ENCODE measurements around the gene TAL1.

The TAL1 gene

GRCh38 chr1:47229886-47230691, 1.9 kb downstream of the TAL1 start:
- Histone ChIP-seq H3K9me3 (ENCODE audit: control insufficient read depth, low read length) (no peaks in the 10 kb centered on the region), H3K36me3 (ENCODE audit: control insufficient read depth, insufficient read depth, low read length) (no peaks in the 10 kb centered on the region), H3K4me1 (ENCODE audit: control insufficient read depth, insufficient read depth, low read length) (peaks cover 21% of the 10 kb centered on the region), H3K27me3 (ENCODE audit: control insufficient read depth, insufficient read depth, low read length, poor library complexity, severe bottlenecking) (peaks cover 100% of the 10 kb centered on the region), H3K27ac (ENCODE audit: insufficient read depth, low read depth, low read length, poor library complexity, severe bottlenecking) (no peak overlapping the region), H3K4me3 (ENCODE audit: insufficient read depth, low read depth, low read length) (no peak overlapping the region)
- 2 to 3% methylated on average over 14 to 22 of the region's 23 CpGs for WGBS, 2 experiments

DNA sequence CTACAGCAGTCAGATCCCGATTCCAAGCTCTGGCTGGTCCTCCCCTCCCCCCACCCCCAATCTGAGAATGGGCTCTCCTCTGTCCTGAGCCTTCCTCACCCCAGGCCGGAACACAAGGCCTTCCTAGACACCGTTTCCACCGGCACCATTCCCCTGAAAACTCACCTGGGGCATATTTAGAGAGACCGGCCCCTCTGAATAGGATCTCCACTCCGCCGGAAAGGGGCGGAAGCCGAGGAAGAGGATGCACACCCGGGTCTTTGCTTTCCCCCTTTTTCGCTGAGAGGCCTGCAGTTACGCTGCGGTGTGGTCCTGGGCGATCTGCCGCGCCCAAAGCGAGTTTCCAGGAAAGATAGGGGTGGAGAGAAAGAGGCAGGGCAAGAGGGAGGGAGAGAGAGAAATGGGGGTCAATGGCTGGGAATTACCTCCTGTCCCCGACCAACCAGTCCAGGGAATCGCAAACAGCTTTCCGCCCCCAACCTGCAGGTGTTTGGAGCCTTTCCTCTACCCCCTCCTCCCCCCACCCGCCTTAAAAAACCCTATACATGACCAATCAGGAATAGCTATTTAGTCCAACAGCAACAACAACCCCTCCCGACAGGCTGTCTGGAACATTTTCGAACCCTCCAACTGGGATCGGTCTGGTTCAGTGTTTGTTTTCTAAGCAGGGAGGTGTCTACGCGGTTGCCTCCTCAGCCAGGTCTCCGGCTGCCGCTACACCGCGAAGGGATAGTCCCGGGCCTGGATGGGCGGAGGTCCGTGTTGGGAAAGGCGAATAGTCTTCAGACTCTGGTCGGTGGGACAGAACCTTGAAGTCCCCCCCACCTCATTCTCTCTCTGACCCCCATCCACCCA, 2.8 kb downstream of the TAL1 start:
- H3K36me3 ChIP-seq (ENCODE audit: control insufficient read depth, insufficient read depth, low read length): no peaks in the 10 kb centered on the region
- H3K4me3 ChIP-seq (ENCODE audit: insufficient read depth, low read depth, low read length): no peak overlapping the region
- peaks cover 100% of the 10 kb centered on the region for H3K27me3 ChIP-seq (ENCODE audit: control insufficient read depth, insufficient read depth, low read length, poor library complexity, severe bottlenecking)
- peaks cover 21% of the 10 kb centered on the region for H3K4me1 ChIP-seq (ENCODE audit: control insufficient read depth, insufficient read depth, low read length)
- 2 to 3% methylated on average over 35 of the region's 35 CpGs for WGBS, 2 experiments
- no peak overlapping the region for H3K27ac ChIP-seq (ENCODE audit: insufficient read depth, low read depth, low read length, poor library complexity, severe bottlenecking)
- no peaks in the 10 kb centered on the region for H3K9me3 ChIP-seq (ENCODE audit: control insufficient read depth, low read length)

GRCh38 chr1:47228644-47229030, 3.4 kb downstream of the TAL1 start:
- Histone ChIP-seq H3K27me3 (ENCODE audit: control insufficient read depth, insufficient read depth, low read length, poor library complexity, severe bottlenecking) (peaks cover 100% of the 10 kb centered on the region), H3K4me1 (ENCODE audit: control insufficient read depth, insufficient read depth, low read length) (peaks cover 21% of the 10 kb centered on the region), H3K36me3 (ENCODE audit: control insufficient read depth, insufficient read depth, low read length) (no peaks in the 10 kb centered on the region), H3K4me3 (ENCODE audit: insufficient read depth, low read depth, low read length) (no peak overlapping the region), H3K27ac (ENCODE audit: insufficient read depth, low read depth, low read length, poor library complexity, severe bottlenecking) (no peak overlapping the region), H3K9me3 (ENCODE audit: control insufficient read depth, low read length) (no peaks in the 10 kb centered on the region)
- 11 to 12% methylated on average over 12 of the region's 12 CpGs for WGBS, 2 experiments

GRCh38 chr1:47227341-47228232, 4.4 kb downstream of the TAL1 start:
- Histone ChIP-seq H3K9me3 (ENCODE audit: control insufficient read depth, low read length) (no peaks in the 10 kb centered on the region), H3K36me3 (ENCODE audit: control insufficient read depth, insufficient read depth, low read length) (no peaks in the 10 kb centered on the region), H3K4me1 (ENCODE audit: control insufficient read depth, insufficient read depth, low read length) (peaks cover 21% of the 10 kb centered on the region), H3K27ac (ENCODE audit: insufficient read depth, low read depth, low read length, poor library complexity, severe bottlenecking) (no peak overlapping the region), H3K4me3 (ENCODE audit: insufficient read depth, low read depth, low read length) (no peak overlapping the region), H3K27me3 (ENCODE audit: control insufficient read depth, insufficient read depth, low read length, poor library complexity, severe bottlenecking) (peaks cover 100% of the 10 kb centered on the region)
- 37 to 42% methylated on average over 6 of the region's 7 CpGs for WGBS, 2 experiments

DNA sequence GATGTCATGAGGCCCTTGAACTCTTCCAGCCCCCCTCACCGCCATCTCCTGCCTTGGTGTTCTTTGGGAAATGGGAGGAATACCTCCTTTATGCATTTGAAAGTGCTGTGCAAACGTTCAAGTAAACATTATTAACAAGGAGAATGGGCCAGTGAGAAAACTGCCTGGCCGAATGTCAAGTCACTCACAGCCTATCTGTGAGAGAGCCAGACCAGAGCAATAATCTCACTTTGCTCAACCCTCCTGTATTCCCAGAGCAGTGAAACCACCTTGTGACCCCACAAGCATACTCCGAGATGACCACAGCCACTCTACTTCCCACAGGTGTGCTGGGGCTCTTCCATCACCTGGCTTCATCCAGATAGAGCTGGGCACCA, 5.2 kb downstream of the TAL1 start:
- no peaks in the 10 kb centered on the region for H3K9me3 ChIP-seq (ENCODE audit: control insufficient read depth, low read length)
- peaks cover 100% of the 10 kb centered on the region for H3K27me3 ChIP-seq (ENCODE audit: control insufficient read depth, insufficient read depth, low read length, poor library complexity, severe bottlenecking)
- peaks cover 20% of the 10 kb centered on the region for H3K4me1 ChIP-seq (ENCODE audit: control insufficient read depth, insufficient read depth, low read length)
- no peaks in the 10 kb centered on the region for H3K36me3 ChIP-seq (ENCODE audit: control insufficient read depth, insufficient read depth, low read length)
- no peak overlapping the region for H3K27ac ChIP-seq (ENCODE audit: insufficient read depth, low read depth, low read length, poor library complexity, severe bottlenecking)
- 31 to 33% methylated on average over 4 of the region's 4 CpGs for WGBS, 2 experiments
- no peak overlapping the region for H3K4me3 ChIP-seq (ENCODE audit: insufficient read depth, low read depth, low read length)

- Histone ChIP-seq H3K27ac (ENCODE audit: insufficient read depth, low read depth, low read length, poor library complexity, severe bottlenecking) (no peak overlapping the region), H3K36me3 (ENCODE audit: control insufficient read depth, insufficient read depth, low read length) (no peaks in the 10 kb centered on the region), H3K27me3 (ENCODE audit: control insufficient read depth, insufficient read depth, low read length, poor library complexity, severe bottlenecking) (peaks cover 100% of the 10 kb centered on the region), H3K4me3 (ENCODE audit: insufficient read depth, low read depth, low read length) (no peak overlapping the region), H3K4me1 (ENCODE audit: control insufficient read depth, insufficient read depth, low read length) (peaks cover 15% of the 10 kb centered on the region), H3K9me3 (ENCODE audit: control insufficient read depth, low read length) (no peaks in the 10 kb centered on the region)
- WGBS, 2 experiments: 6 to 7% methylated on average over 14 to 15 of the region's 19 CpGs
Observed at GRCh38 chr1:47226121-47226838, 5.7 kb downstream of the TAL1 start.

- Histone ChIP-seq H3K4me1 (ENCODE audit: control insufficient read depth, insufficient read depth, low read length) (peaks cover 12% of the 10 kb centered on the region), H3K27me3 (ENCODE audit: control insufficient read depth, insufficient read depth, low read length, poor library complexity, severe bottlenecking) (peaks cover 99% of the 10 kb centered on the region), H3K36me3 (ENCODE audit: control insufficient read depth, insufficient read depth, low read length) (no peaks in the 10 kb centered on the region), H3K4me3 (ENCODE audit: insufficient read depth, low read depth, low read length) (peak overlapping the region; percentile 31), H3K27ac (ENCODE audit: insufficient read depth, low read depth, low read length, poor library complexity, severe bottlenecking) (no peak overlapping the region), H3K9me3 (ENCODE audit: control insufficient read depth, low read length) (no peaks in the 10 kb centered on the region)
- 1% methylated on average over 79 of the region's 79 CpGs for WGBS, 2 experiments
Observed at GRCh38 chr1:47225430-47226100, 6.5 kb downstream of the TAL1 start.

GRCh38 chr1:47224676-47225399, 7.2 kb downstream of the TAL1 start:
- no peak overlapping the region for H3K27ac ChIP-seq (ENCODE audit: insufficient read depth, low read depth, low read length, poor library complexity, severe bottlenecking)
- H3K27me3 ChIP-seq (ENCODE audit: control insufficient read depth, insufficient read depth, low read length, poor library complexity, severe bottlenecking): peaks cover 99% of the 10 kb centered on the region
- no peaks in the 10 kb centered on the region for H3K36me3 ChIP-seq (ENCODE audit: control insufficient read depth, insufficient read depth, low read length)
- 3% methylated on average over 30 of the region's 30 CpGs for WGBS, 2 experiments
- no peaks in the 10 kb centered on the region for H3K9me3 ChIP-seq (ENCODE audit: control insufficient read depth, low read length)
- H3K4me1 ChIP-seq (ENCODE audit: control insufficient read depth, insufficient read depth, low read length): peaks cover 12% of the 10 kb centered on the region
- H3K4me3 ChIP-seq (ENCODE audit: insufficient read depth, low read depth, low read length): no peak overlapping the region
